ENCODE data around the gene YLPM1. TPM values are rescaled to one million over a fixed set of nuclear protein-coding genes. Genes with fewer than 3 reads are reported as not detected.
"Not testable (repeated sequence)": the region's sequence is repeated elsewhere in the genome, so short reads cannot be mapped to it uniquely, and the experiment has no call there.

YLPM1 gene
- 10 to 100 TPM; 28.3 to 31.5 TPM for total RNA-seq
- long read RNA-seq, partial matches to known transcripts: 6 of 7 reads
- long read RNA-seq, other reads (novel, unspliced or antisense): 1 of 7 reads

DNA sequence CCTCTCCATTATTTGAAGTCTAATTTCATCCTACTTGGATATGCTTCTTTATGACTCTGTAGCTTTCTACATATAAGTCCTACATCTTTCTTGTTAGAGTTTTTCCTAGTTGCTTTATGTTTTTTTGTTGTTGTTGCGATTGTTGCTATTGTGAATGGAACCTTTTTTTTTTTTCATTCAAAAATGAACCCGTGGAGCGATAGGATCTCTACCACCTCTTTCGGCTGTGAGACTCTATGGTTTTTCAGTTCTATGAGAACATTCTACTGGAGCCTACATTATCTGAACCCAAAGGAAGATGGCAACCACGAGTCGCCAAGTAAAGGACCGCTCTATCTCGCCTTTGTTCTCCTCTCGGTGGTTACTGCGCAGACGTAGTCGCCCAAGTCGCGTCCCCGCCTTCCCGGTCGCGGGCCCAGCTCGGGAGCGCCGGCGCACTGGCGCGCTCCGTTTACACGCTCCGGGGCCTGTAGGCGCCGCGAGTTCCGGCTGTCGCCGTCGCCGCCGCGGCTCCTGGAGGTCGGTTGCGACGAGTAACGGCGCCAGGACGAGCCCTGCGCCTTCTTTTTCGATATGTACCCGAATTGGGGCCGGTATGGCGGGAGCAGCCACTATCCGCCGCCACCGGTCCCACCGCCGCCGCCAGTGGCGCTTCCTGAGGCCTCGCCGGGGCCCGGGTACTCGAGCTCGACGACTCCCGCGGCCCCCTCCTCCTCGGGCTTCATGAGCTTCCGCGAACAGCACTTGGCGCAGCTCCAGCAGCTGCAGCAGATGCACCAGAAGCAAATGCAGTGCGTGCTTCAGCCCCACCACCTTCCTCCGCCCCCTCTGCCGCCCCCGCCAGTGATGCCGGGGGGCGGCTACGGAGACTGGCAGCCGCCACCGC is at the start of gene YLPM1:
Gene YLPM1, plus strand, starts transcription at position 400 of the 886 bp plus-strand sequence. Its CDS starts 174 bp downstream, at position 574.
- DNase-seq: peak; percentile 93
- intact Hi-C loops (cut with DNase I): no loop called here
- peak; percentile 98 to 99 for ATAC-seq

- no peak for ATAC-seq
- DNase-seq: no peak
- intact Hi-C loops (cut with DNase I): no loop called here
Observed at GRCh38 chr14:74713395-74713735, 49.8 kb upstream of the YLPM1 start.

- intact Hi-C loops (cut with DNase I): no loop called here
- ATAC-seq (no peak), DNase-seq (no peak)
Observed at GRCh38 chr14:74720526-74720925, 42.6 kb upstream of the YLPM1 start.

DNA sequence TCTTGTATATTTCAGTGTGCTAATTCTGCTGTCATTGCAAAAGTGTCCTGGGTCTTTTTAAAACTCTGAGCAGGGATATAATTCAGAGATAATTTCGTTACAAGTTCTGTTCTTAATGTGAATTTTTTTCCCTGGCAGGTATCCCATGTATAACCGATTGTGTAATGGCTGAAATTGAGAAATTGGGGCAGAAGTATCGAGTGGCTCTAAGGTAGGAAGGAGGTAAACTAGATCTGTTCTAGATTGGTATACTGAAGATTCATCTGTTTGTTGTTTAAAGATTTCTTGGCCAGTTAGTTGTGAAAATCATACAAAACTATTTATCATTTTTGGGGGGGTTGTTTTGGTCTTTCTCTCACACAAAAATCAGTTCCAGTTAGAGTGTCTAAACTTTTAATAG is 40.0 kb upstream of the YLPM1 start:
- intact Hi-C loops (cut with DNase I): no loop called here
- ATAC-seq (no peak), DNase-seq (no peak)

- intact Hi-C loops (cut with DNase I): no loop called here
- DNase-seq (no peak), ATAC-seq (no peak)
Observed at GRCh38 chr14:74732387-74732786, 30.7 kb upstream of the YLPM1 start.

GRCh38 chr14:74733221-74733620 is 29.9 kb upstream of the YLPM1 start:
- intact Hi-C loops (cut with DNase I): no loop called here
- no peak for ATAC-seq

GRCh38 chr14:74735125-74735524 is 28.0 kb upstream of the YLPM1 start:
- intact Hi-C loops (cut with DNase I): no loop called here
- ATAC-seq (no peak), DNase-seq (no peak)

More at GRCh38 chr14:74733221-74733620, 29.9 kb upstream of the YLPM1 start:
- no peak for DNase-seq

- intact Hi-C loops (cut with DNase I): no loop called here
Observed at GRCh38 chr14:74737753-74738325, 25.3 kb upstream of the YLPM1 start.

DNA sequence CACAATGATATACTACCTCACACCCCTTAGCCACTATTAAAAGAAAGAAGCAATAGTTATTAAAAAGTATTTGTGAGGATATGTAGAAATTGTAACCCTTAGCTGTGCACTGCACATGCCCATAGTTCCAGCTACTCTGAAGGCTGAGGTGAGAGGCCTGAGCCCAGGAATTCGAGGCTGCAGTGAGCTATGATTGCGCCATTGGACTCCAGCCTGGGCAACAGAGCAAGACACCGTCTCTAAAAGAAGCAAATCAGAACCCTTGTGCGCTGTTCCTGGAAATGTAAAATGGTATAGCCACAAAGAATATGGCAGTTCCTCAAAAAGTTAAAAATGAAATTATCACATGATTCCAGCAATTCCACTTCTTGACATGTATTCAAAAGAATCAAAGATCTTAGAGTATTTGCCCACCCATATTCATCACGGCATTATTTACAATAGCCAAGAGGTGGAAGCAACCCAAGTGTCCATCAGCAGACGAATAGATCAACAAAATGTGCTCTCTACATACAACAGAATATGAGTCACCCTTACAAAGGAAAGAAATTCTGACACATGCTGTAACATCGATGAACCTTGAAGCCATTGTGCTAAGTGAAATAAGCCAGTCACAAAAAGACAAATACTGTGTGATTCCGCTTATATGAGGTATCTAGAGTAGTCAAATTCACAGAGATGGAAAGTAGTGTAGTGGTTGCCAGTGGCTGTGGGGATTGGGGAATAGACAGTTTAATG is 23.7 kb upstream of the YLPM1 start:
- no peak for ATAC-seq
- intact Hi-C loops (cut with DNase I): no loop called here
- DNase-seq: no peak

More at GRCh38 chr14:74737753-74738325, 25.3 kb upstream of the YLPM1 start:
- no peak for DNase-seq
- ATAC-seq: no peak

GRCh38 chr14:74747237-74747636 is 15.9 kb upstream of the YLPM1 start:
- DNase-seq: no peak
- intact Hi-C loops (cut with DNase I): no loop called here
- ATAC-seq: no peak

DNA sequence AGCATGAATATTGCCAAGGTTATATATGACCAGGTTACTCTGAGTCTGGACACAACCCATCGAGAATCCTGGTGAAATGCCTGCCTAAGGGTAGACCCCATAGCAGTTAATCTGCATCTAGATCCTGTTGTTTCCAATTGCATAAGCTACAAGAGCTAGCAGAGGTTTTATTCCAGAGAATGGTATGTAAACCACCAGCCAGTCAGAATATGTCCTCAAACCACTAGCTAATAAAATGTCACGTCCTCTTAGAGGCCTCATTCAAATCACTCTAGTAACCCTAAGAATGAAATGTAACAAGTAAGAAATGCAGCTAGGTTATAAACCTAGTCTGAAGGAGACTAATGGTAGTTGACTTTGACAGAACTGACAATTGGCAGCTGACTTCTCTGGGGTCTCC is 9.0 kb upstream of the YLPM1 start:
- DNase-seq: no peak
- no peak for ATAC-seq
- intact Hi-C loops (cut with DNase I): no loop called here

DNA sequence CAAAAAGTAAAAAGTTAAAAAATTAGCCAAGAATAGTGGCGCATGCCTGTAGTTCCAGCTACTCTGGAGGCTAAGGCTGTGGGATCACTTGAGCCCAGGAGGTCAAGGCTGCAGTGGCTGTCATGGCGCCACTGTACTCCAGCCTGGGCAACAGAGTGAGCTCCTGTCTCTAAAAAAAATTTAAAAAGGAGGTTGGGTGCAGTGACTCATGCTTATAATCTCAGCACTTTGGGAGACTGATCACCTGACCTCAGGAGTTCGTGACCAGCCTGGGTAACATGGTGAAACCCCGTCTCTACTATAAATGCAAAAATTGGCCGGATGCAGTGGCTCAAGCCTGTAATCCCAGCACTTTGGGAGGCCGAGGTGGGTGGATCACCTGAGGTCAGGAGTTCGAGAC is 8.2 kb upstream of the YLPM1 start:
- ATAC-seq (no peak), DNase-seq (no peak)
- intact Hi-C loops (cut with DNase I): no loop called here

- no peak for ATAC-seq
- intact Hi-C loops (cut with DNase I): no loop called here
Observed at GRCh38 chr14:74756326-74756725, 6.8 kb upstream of the YLPM1 start.

GRCh38 chr14:74758505-74758904 is 4.6 kb upstream of the YLPM1 start:
- DNase-seq; intact Hi-C loops (cut with DNase I); ATAC-seq: not testable (repeated sequence)

More at GRCh38 chr14:74756326-74756725, 6.8 kb upstream of the YLPM1 start:
- no peak for DNase-seq

DNA sequence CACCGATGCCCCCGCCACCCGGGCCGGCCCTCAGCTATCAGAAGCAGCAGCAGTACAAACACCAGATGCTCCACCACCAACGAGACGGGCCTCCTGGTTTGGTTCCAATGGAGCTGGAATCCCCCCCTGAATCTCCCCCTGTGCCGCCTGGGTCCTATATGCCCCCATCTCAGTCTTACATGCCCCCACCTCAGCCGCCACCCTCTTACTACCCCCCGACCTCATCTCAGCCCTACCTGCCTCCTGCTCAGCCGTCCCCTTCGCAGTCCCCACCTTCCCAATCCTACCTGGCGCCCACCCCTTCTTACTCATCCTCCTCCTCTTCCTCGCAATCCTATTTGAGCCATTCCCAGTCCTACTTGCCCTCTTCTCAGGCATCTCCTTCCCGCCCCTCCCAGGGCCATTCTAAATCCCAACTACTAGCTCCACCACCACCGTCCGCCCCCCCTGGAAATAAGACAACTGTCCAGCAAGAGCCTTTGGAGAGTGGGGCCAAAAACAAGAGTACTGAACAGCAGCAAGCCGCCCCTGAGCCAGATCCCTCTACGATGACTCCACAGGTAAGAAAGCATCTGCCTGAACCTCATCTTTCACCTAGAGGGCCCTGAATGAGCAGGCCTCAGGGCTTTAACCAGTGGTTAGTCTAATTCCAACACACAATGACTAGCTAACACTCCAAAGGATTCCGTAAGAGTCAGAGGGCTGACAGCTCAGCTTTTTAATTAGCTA is 851 bp downstream of the YLPM1 start:
- DNase-seq (no peak), ATAC-seq (peak in 1 of 2 donors; percentile 4)
- intact Hi-C loops (cut with DNase I): no loop called here

DNA sequence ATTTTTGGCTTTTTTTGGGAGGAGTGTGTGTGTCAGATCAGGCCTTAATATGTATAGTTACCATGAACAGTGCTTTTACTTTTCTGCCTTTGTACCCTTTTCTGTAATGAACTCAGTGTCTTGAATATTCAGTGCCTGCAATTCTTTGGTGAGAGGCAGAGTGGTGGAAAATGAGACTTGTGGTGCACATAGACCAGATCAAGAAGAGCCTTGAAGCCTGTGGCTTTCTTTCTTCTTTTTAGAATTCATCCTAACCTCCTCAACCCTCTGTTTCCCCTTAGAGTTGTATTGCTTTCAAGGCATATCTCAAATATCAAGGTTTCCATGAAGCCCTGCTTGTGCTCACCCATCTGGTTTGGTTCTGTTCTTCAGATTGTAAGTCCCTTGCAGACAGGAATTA is 2.6 kb downstream of the YLPM1 start:
- intact Hi-C loops (cut with DNase I): no loop called here
- DNase-seq (no peak), ATAC-seq (no peak)

DNA sequence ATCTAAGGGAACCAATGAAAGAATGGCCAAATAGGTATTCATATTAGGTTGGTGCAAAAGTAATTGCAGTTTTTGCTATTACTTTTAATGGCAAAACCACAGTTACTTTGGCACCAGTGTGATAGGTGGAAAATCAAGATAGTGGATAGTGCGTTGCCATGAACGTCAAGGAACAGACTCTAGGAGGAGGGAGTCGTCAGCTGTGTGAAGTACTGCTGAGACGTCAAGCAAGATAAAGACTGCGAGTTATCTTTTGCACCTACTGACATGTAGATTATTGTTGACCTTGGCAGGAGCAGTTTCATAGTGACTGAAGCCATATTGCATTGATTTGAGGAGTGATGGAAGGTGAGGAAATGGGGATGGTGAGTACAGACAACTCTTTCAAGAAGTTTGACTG is 8.3 kb downstream of the YLPM1 start:
- DNase-seq (no peak), ATAC-seq (peak; percentile 38 to 86)
- intact Hi-C loops (cut with DNase I): no loop called here

DNA sequence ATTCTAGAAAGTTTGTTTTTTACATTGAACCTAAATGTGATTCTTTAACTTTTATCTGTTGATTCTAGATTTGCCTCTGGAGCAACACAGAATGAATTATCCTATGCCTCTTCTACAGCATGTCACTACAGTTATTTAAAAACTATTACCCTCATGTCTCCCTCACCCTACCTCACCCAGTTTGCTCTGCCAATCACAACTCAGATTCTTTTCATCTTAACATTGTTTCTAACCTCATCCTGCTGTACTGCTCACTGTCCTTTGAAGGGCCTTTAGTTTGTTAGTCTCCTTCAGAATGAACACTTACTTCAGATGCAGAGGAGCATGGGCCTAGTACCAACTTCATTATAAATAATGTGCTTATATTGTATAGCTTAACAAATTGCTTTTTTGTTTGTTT is 21.5 kb downstream of the YLPM1 start:
- intact Hi-C loops (cut with DNase I): no loop called here
- DNase-seq (no peak), ATAC-seq (peak; percentile 50 to 74)

GRCh38 chr14:74785056-74785613 is 22.0 kb downstream of the YLPM1 start:
- DNase-seq: no peak
- intact Hi-C loops (cut with DNase I): no loop called here
- ATAC-seq: no peak

All from left cardiac atrium (tissue), 4 donors.